Fibroblast of lung (primary cell): ENCODE measurements around the gene ZNF275. TPM values are rescaled to one million over a fixed set of nuclear protein-coding genes. Genes with fewer than 3 reads are reported as not detected.

ENCODE experiments used
- DNase-seq, 2 donors: peaks; one replicate each; pipeline versions ENCODE4 v3.0.0 to v3.0.0-alpha.2; 2010; ENCODE audit warnings: low read depth in 2 of 2
- H2AFZ ChIP-seq: 2 replicates; pipeline ENCODE4 v1.5.1; 2012; ENCODE audit warnings: low read length, control low read depth, inconsistent platforms
- H3K27ac ChIP-seq: 2 replicates; pipeline ENCODE4 v1.5.1; 2011; ENCODE audit warnings: low read length, control low read depth; ENCODE audit not compliant: insufficient read depth
- H3K27me3 ChIP-seq: 2 replicates; pipeline ENCODE4 v1.5.1; 2011; ENCODE audit warnings: mild to moderate bottlenecking, low read length; ENCODE audit not compliant: control insufficient read depth, insufficient read depth
- H3K36me3 ChIP-seq: 2 replicates; pipeline ENCODE4 v1.5.1; 2011; ENCODE audit warnings: low read length; ENCODE audit not compliant: control insufficient read depth, insufficient read depth
- H3K4me1 ChIP-seq: 2 replicates; pipeline ENCODE4 v1.5.1; 2011; ENCODE audit warnings: low read length; ENCODE audit not compliant: control insufficient read depth, insufficient read depth; ENCODE audit errors: extremely low read depth
- H3K4me2 ChIP-seq: 2 replicates; pipeline ENCODE4 v1.5.1; 2011; ENCODE audit warnings: low read length, control low read depth; ENCODE audit not compliant: insufficient read depth; ENCODE audit errors: extremely low read depth
- H3K4me3 ChIP-seq, 4 experiments: fragments of 200-600 bp in 1 of 4; sonication (generic) in 1 of 4; replicated peaks in 1 of 4; 2 replicates each; pipeline ENCODE4 v1.5.1; 2011 to 2016; ENCODE audit warnings: low read length in 4 of 4, low read depth in 3 of 4, mild to moderate bottlenecking in 3 of 4, control low read depth in 2 of 4, inconsistent platforms in 1 of 4, mixed read lengths in 1 of 4; ENCODE audit not compliant: insufficient read depth in 1 of 4; ENCODE audit errors: control extremely low read depth in 1 of 4
- H3K79me2 ChIP-seq: 2 replicates; pipeline ENCODE4 v1.5.1; 2012; ENCODE audit warnings: mild to moderate bottlenecking, low read length, inconsistent platforms; ENCODE audit not compliant: control insufficient read depth, insufficient read depth
- H3K9ac ChIP-seq: 2 replicates; pipeline ENCODE4 v1.5.1; 2011; ENCODE audit warnings: mild to moderate bottlenecking, low read length, control low read depth; ENCODE audit not compliant: insufficient read depth
- H3K9me3 ChIP-seq: 2 replicates; pipeline ENCODE4 v1.5.1; 2012; ENCODE audit warnings: low read depth, low read length; ENCODE audit not compliant: control insufficient read depth, insufficient read depth
- H4K20me1 ChIP-seq: 2 replicates; pipeline ENCODE4 v1.5.1; 2011; ENCODE audit warnings: low read length; ENCODE audit not compliant: control insufficient read depth, insufficient read depth; ENCODE audit errors: extremely low read depth
- CTCF ChIP-seq, 2 donors: IDR thresholded peaks in 1 of 2; conservative IDR thresholded peaks in 1 of 2; 1 replicate in 1 of 2; 2 replicates in 1 of 2; pipeline ENCODE4 v1.5.1; 2011 to 2012; ENCODE audit warnings: low read length in 2 of 2, control low read depth in 1 of 2, inconsistent platforms in 1 of 2, low read depth in 1 of 2, mild to moderate bottlenecking in 1 of 2
- EZH2 ChIP-seq: IDR thresholded peaks from 2 replicates; pipeline ENCODE4 v1.5.1; 2012; ENCODE audit warnings: low read length, control low read depth, mild to moderate bottlenecking; ENCODE audit errors: missing control alignments
- polyA plus RNA-seq, 2 donors: library from polyadenylated mRNA; depleted of rRNA in 1 of 2; stranded (reverse) in 1 of 2; unstranded in 1 of 2; fragments of >200 nt; gene quantifications; 2 replicates each; pipeline ENCODE4 v1.2.1, GENCODE V29; 2011 to 2012; ENCODE audit warnings: missing spikeins in 1 of 2
- total RNA-seq: library from RNA; depleted of rRNA; stranded (reverse); fragments of >200 nt; gene quantifications from 2 replicates; pipeline ENCODE4 v1.2.1, GENCODE V29; 2014

Gene ZNF275
- total and polyA plus RNA-seq, 2 donors (not counting 1 experiment from before 2014, with no cell fraction given): 6.3 to 12.2 TPM

GRCh38 chrX:153377727-153378126 is 43.8 kb downstream of the ZNF275 start:
- Histone ChIP-seq H3K4me3 (no peak overlapping the region), H3K9ac (no peak overlapping the region), H3K27ac (no peak overlapping the region), H3K4me2 (no peak overlapping the region), H2AFZ (no peak overlapping the region), H3K79me2 (no peaks in the 10 kb centered on the region), H3K4me1 (no peaks in the 10 kb centered on the region), H4K20me1 (no peaks in the 10 kb centered on the region), H3K36me3 (no peaks in the 10 kb centered on the region), H3K9me3 (no peaks in the 10 kb centered on the region), H3K27me3 (no peaks in the 10 kb centered on the region)
- TF ChIP-seq CTCF (conservative IDR thresholded peaks at IDR 0.05 in 1 of 2, IDR thresholded peaks at IDR 0.05 in 1 of 2; ENCODE audit: low read depth in 1 of 2, low read length in 2 of 2) (no peak), EZH2 (no peak)
- DNase-seq: no peak

GRCh38 chrX:153378607-153379006 is 44.7 kb downstream of the ZNF275 start:
- no peak for DNase-seq
- Histone ChIP-seq H3K27ac (no peak overlapping the region), H3K9me3 (no peaks in the 10 kb centered on the region), H3K36me3 (no peaks in the 10 kb centered on the region), H3K27me3 (no peaks in the 10 kb centered on the region), H3K9ac (no peak overlapping the region), H3K4me2 (no peak overlapping the region), H3K79me2 (no peaks in the 10 kb centered on the region), H2AFZ (no peak overlapping the region), H4K20me1 (no peaks in the 10 kb centered on the region), H3K4me1 (no peaks in the 10 kb centered on the region), H3K4me3 (no peak overlapping the region)
- TF ChIP-seq EZH2: no peak
- TF ChIP-seq CTCF (conservative IDR thresholded peaks at IDR 0.05 in 1 of 2, IDR thresholded peaks at IDR 0.05 in 1 of 2; ENCODE audit: low read depth in 1 of 2, low read length in 2 of 2): no peak

GRCh38 chrX:153379508-153379907 is 45.6 kb downstream of the ZNF275 start:
- H3K4me1 ChIP-seq: no peaks in the 10 kb centered on the region
- TF ChIP-seq CTCF (conservative IDR thresholded peaks at IDR 0.05 in 1 of 2, IDR thresholded peaks at IDR 0.05 in 1 of 2; ENCODE audit: low read depth in 1 of 2, low read length in 2 of 2) (no peak), EZH2 (no peak)
- no peaks in the 10 kb centered on the region for H3K79me2 ChIP-seq
- no peaks in the 10 kb centered on the region for H3K9me3 ChIP-seq
- no peaks in the 10 kb centered on the region for H3K36me3 ChIP-seq
- H4K20me1 ChIP-seq: no peaks in the 10 kb centered on the region
- no peak overlapping the region for H3K27ac ChIP-seq
- DNase-seq: no peak
- H3K27me3 ChIP-seq: no peaks in the 10 kb centered on the region
- H3K4me3 ChIP-seq: no peak overlapping the region
- H3K9ac ChIP-seq: no peak overlapping the region
- no peak overlapping the region for H2AFZ ChIP-seq
- H3K4me2 ChIP-seq: no peak overlapping the region
